ENCODE measurements around the gene HIF1A. TPM values are rescaled to one million over a fixed set of nuclear protein-coding genes. Genes with fewer than 3 reads are reported as not detected.

HIF1A gene
- total RNA-seq, 4 donors from 2014 or later: 52.1 to 160 (median 71.1) TPM

DNA sequence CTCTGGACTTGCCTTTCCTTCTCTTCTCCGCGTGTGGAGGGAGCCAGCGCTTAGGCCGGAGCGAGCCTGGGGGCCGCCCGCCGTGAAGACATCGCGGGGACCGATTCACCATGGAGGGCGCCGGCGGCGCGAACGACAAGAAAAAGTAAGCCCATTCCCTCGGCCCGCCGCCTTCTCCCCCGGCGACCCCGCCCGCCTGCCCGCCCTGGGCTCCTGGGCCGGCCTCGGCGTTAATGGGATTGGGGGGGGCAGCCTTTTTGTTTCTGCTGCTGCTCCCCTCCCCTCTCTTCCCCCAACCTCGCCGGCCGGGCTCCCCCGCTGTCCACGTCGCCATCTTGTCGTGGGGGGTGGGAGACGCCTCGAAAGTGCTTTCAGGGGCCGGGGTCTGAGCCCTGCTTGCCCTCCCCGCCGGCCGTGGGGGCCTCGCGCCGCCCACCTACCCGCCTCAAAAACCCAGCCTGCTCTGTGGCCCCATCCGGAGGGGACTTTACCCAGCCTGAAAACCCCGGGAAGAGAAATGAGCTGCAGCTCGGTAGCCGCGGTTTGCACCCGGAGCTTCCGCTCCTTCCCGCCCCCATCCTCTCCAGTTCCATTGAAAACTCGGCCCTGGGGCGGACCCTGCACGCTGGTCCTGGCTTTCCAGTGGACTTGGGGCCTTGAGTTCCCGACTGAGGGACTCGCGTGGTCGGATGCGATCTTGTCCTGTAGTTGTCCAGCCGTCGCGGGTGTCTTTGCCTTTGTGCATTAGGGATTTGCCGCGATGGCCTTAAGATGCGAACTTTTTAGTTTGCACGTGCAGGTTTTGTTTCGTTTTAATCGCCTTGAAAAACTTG, 598 bp downstream of the HIF1A start:
- Histone ChIP-seq H3K27me3 (no peaks in the 10 kb centered on the region), H3K4me1 (peaks cover 0 to 19% (median 3%) of the 10 kb centered on the region in 4 donors), H3K27ac (peak overlapping the region; percentile 96 to 98 (median 96)), H3K9me3 (no peaks in the 10 kb centered on the region), H3K4me3 (peak overlapping the region; percentile 66 to 92 (median 86)), H3K36me3 (no peaks in the 10 kb centered on the region)
- DNase-seq: peak; percentile 66 to 80 (median 75)
- TF ChIP-seq CTCF (IDR thresholded peaks at IDR 0.05) (no peak), POLR2A (IDR thresholded peaks at IDR 0.05) (no peak)

DNA sequence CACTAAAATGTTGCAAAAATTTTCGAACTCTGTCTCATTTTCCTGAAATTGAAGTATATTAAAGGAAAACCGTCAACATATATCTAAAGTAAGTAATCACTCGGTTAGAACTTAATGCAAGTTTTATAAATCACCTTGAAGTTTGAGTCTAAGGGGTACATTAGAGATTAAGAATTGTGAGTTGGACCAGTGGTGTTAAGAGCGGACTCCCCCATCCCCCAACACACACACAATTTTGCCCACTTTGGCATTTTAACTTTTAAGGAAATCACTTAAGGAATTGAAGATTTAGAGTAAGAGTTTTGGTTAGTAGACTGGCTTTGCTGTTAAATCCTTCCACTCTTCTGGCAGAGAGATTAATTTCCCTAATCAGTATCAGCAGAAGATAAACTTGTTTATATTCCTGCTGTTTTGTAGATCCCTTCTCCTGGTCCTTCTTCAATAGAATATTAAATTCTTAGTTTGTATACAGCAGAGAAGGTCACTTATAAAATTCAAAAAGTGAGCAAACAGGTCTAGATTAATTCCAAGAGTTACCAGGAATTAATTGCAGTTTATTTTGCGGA, 1.5 kb downstream of the HIF1A start:
- Histone ChIP-seq H3K27me3 (no peaks in the 10 kb centered on the region), H3K4me1 (peaks cover 0 to 19% (median 4%) of the 10 kb centered on the region in 4 donors), H3K4me3 (peak overlapping the region; percentile 66 to 92 (median 86)), H3K36me3 (no peaks in the 10 kb centered on the region), H3K9me3 (no peaks in the 10 kb centered on the region), H3K27ac (peak overlapping the region; percentile 34 to 98 (median 96))
- DNase-seq: no peak
- no peak for TF ChIP-seq CTCF (IDR thresholded peaks at IDR 0.05)
- no peak for TF ChIP-seq POLR2A (IDR thresholded peaks at IDR 0.05)

DNA sequence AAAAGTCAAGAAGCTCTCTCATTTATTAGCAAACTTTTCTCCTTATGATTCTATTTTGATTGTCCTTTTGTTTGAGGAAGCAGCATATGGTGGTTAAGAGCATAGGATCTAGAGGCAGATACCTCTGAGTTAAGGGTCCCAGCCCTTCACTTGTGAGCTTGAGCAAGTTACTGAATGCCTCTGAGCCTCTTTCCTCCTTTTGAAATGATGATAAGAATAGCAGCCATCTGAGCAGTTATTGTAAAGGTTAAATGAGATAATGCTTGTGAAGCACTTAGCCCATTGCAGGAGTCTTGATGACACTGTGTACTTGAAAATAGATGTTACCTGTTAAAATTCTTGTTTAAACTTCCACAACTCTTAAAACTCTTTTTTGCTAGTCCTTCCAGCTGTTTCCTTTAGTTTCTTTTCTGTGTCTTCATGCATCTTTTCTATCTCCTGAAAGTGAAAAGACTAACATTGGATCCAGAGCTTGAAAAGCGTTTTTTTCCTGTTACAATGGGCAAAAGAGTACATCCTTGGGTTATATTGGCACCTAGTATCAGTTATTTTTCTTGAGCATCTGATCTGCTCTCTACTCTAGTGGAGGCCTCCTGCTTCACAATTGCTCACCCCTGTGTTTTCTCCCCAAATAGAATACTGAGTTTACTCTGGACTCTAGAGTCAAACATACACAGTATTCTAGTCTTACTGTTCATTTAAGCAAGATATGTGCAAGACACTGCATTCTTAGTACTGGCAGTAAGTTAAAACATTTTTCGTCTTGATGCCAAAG, 3.1 kb downstream of the HIF1A start:
- H3K36me3 ChIP-seq: no peaks in the 10 kb centered on the region
- no peak for TF ChIP-seq POLR2A (IDR thresholded peaks at IDR 0.05)
- TF ChIP-seq CTCF (IDR thresholded peaks at IDR 0.05): no peak
- H3K4me1 ChIP-seq: peaks cover 0 to 29% (median 11%) of the 10 kb centered on the region in 4 donors
- peak overlapping the region in 1 of 4 donors; percentile 1 for H3K27ac ChIP-seq
- no peak for DNase-seq
- no peaks in the 10 kb centered on the region for H3K27me3 ChIP-seq
- H3K4me3 ChIP-seq: peak overlapping the region in 3 of 4 donors; percentile 1 to 92 (median 88)
- H3K9me3 ChIP-seq: no peaks in the 10 kb centered on the region

GRCh38 chr14:61699027-61699426, 3.7 kb downstream of the HIF1A start:
- H3K4me3 ChIP-seq: peak overlapping the region in 2 of 4 donors; percentile 1 to 92
- TF ChIP-seq POLR2A (IDR thresholded peaks at IDR 0.05): no peak
- TF ChIP-seq CTCF (IDR thresholded peaks at IDR 0.05): no peak
- H3K27ac ChIP-seq: no peak overlapping the region
- no peaks in the 10 kb centered on the region for H3K36me3 ChIP-seq
- no peaks in the 10 kb centered on the region for H3K9me3 ChIP-seq
- no peaks in the 10 kb centered on the region for H3K27me3 ChIP-seq
- DNase-seq: no peak
- peaks cover 0 to 31% (median 11%) of the 10 kb centered on the region in 4 donors for H3K4me1 ChIP-seq

- Histone ChIP-seq H3K27me3 (no peaks in the 10 kb centered on the region), H3K9me3 (no peaks in the 10 kb centered on the region), H3K27ac (no peak overlapping the region), H3K4me3 (no peak overlapping the region), H3K36me3 (no peaks in the 10 kb centered on the region), H3K4me1 (peaks cover 0 to 24% (median 11%) of the 10 kb centered on the region in 4 donors)
- no peak for DNase-seq
- TF ChIP-seq CTCF (IDR thresholded peaks at IDR 0.05): no peak
- no peak for TF ChIP-seq POLR2A (IDR thresholded peaks at IDR 0.05)
These were observed 5.0 kb downstream of the HIF1A start for GRCh38 chr14:61700104-61700886.

Data from Peyer's patch (tissue), 4 donors.